Measurements from ENCODE around the gene ME3.
"Not testable (repeated sequence)": the region's sequence is repeated elsewhere in the genome, so short reads cannot be mapped to it uniquely, and the experiment has no call there.

The ME3 gene

DNA sequence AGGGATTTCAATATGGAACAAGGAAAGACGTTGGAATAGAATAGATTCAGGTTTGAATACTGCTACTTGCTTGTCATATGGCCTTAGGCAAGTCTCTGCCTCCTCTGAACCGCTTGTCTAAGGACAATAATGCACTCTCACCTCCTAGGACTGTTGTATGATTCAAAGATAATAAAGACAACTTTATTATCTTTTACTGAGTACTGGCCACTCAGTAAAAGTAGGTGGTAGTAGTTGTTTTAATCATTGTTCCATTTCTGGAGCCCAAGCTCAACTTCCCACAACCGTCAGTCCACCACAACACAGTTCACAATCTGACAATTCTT, 134.2 kb downstream of the ME3 start:
- no peak for DNase-seq (ENCODE audit: low read depth)
- no peak overlapping the region for H3K4me3 ChIP-seq (ENCODE audit: low read depth, low read length)

DNA sequence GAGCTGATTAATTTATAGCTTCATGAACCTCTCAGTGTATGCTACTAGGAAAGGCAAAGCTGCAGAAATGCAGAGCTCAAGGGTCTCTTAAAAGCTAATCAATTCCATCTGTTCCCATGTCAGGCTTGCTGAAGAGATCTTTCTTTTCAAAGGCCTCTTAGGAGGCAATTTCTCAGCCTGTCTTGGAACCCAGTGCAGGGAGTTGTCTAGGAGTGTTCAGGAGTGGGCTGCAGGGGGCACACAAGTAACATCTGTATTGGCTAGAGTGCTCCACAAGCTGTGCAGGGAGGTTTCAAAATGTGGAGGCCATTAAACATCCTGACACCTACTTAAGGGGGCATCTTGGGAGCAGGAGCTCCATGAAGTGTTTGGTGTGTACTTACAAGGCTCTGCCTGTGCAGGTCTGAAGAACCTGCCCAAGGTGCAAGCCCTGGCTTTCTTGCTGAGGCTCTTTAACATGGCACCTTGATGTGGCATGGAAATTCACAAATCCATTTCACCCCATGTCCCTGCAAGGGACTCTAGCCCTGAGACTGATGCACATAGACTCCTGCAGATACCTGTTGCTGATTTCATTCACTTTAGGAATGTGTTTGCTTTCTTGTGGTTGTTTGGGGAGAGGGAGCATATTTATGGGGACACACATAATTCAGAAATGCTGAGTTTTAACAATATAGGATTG, 134.7 kb downstream of the ME3 start:
- no peak for DNase-seq (ENCODE audit: low read depth)
- no peak overlapping the region for H3K4me3 ChIP-seq (ENCODE audit: low read depth, low read length)

DNA sequence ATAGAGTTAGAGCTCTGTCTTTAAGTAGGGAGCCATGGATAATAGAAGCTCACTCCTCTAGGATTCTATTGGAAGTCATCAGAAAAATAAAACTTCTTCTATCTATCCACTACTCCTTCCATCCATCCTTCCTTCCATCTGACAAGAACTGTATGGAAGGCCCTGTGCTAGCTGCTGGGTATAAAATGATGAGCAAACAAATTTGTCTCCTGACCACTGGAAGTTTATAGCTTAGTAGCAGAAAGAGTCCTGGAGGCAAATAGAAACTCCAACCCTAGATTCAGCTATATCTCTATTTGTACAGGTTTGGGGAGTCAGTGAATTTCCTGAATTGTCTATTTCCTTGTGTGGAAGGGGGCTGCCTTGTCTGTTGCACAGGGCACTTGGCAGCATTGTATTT, 136.6 kb downstream of the ME3 start:
- DNase-seq (ENCODE audit: low read depth) = no peak
- no peak overlapping the region for H3K4me3 ChIP-seq (ENCODE audit: low read depth, low read length)

DNA sequence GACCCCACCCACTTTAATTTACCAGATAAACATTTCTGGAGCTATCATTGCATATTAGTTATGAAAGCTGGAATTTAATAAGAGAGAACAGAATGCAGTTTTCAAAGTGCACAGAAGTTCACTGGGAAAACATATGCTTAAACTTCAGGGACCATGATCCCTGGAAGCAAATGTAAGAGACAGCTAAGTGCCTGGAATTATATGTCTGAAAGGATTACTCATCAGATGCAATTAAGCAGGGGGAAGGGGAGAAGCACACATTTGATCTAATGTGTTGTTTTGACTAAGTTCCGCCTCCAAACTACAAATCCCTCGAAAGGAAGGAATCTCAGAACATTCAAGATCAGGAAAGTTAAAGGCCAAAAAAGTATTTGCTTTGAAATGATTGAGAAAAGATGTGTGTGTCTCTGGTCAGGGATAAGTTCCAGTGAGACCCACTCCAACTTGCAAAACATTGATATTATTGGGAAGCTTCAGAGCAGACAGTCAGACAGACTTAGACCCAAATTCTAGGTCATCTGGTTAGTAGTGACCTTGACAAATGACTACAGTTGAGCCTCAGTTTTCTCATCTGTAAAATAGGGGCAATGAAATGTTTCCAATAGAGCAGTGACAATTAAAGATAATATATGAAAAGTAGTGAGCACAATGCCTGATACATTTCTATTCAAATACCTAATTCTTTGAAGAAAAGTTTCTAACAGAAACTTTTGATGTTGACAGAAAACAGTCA, 147.6 kb downstream of the ME3 start:
- no peak overlapping the region for H3K4me3 ChIP-seq (ENCODE audit: low read depth, low read length)
- no peak for DNase-seq (ENCODE audit: low read depth)

DNA sequence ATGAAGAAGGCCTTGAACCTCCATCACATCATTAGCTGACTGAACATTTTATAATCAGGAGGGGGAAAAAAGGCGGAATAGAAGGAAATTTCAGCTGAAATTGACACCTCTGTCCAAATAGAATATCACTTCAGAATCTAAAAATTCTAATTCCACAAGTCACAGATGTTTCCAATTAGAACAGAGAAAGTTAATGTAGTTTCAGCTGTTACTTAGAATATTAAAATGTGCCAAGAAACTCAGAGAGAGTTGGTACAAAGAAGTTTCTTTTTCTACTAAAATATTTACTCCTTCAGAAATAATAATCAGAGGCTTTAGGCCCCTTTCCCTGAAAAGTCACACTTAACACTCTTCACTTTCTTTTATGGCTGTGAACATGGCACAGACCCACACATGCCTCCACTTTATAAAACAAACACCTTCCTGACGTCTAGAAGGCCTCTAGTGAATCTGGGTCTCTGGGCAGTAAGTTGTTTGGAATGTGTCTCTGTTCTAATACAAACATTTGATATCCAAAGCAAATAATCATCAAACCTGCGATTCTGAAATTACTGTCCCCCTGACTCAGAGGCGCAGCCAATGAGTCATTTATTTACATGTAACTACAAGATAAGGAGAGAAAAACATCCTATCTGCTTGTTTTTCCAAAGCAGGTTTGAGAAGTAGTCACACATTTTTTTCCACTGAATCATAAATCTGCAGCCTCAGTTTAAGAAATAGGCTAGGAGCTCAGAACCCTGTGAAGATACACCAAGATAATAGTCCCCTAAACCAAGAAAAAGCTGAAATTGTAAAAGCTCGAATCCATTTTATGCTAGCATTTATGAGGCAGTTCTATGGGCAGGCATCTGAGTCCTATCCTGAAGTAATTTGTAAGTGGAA, 148.4 kb downstream of the ME3 start:
- peak; percentile 77 for DNase-seq (ENCODE audit: low read depth)
- no peak overlapping the region for H3K4me3 ChIP-seq (ENCODE audit: low read depth, low read length)

DNA sequence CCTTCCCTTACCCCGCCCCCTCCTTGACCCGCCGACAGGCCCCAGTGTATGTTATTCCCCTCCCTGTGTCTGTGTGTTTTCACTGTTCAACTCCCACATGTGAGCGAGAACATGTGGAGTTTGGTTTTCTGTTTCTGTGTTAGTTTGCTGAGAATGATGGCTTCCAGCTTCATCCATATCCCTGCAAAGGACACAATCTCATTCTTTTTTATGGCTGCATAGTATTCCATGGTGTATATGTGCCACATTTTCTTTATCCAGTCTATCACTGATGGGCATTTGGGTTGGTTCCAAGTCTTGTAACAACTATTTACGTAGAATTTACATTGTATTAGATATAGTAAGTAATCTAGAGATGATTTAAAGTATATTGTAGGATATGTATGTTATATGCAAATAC, 149.9 kb downstream of the ME3 start:
- not testable (repeated sequence) for DNase-seq (ENCODE audit: low read depth); H3K4me3 ChIP-seq (ENCODE audit: low read depth, low read length)

DNA sequence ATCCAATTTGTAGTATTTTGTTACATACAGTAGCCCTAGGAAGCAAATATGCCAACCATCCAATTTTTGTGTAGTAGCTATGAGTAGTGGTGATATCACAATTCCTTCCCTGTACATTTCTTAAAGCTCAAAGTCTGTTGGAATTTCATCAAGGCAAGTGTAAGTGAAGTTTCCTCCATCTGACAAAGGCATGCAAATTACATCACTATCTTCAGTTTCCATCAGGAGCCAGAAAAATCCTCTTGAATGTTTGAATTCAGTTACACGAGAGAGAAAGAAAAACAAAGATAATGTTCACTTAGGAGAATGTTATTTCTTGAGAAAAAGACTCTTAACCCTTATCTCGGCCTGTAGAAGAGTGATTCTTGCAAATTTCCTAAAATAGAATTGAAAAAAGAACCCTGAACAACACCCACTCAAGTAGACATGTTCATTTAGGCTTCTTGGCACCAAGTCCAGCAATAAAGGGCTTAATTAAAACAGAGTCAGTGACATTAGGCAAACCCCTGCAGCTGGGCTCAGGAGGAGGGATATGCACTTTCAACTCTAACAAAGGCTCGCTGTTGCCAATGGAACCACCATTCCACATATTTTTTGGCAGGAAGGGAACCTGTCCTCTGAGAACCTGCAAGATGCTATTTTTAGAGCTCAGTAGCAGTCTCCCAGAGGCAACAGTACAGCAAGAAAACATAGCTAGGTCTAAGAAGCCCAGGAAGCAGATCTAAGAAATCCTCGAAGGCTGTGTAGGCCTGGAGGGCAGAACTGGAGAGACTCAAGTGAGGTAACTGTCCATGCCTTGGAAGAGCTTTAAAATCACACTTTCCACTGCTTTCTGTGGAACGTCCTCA, 153.1 kb downstream of the ME3 start:
- no peak for DNase-seq (ENCODE audit: low read depth)
- no peak overlapping the region for H3K4me3 ChIP-seq (ENCODE audit: low read depth, low read length)

DNA sequence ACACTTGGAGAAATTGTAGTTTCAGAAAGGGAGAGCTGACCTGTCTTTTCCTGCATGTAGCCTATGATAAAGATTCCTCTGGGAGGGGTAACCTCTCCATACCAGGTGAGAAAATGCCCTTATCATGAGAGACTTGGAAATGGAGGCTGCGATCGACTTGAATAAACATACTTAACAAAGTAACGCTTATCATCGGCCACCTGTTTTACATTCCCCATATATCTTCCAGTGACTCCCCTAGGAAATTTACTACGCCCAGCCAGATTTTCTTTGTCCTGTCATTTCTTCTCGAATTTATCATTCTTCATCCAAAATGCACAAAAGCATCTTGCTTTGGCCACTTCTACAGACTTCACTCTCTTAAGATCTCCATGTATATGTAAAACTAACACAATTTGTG, 154.2 kb downstream of the ME3 start:
- no peak overlapping the region for H3K4me3 ChIP-seq (ENCODE audit: low read depth, low read length)
- DNase-seq (ENCODE audit: low read depth) = no peak

DNA sequence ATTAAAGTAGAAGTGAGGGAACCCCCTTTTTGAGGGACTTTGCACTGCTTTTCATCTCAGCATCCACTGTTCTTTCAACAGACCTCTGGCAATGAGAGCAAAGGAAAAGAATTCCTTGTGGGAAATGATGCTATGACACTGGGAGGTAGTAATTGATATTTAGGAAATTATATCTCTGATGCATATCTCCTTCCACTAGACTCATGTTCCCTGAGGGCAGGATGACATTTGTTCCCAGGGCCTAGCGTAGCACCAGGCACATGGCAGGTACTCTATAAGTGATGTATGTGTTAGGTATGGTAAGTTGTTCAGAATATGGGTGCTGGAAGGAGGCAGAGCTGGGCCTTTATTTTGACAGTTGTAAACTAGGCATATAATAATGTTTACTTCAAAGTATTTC, 154.9 kb downstream of the ME3 start:
- DNase-seq (ENCODE audit: low read depth) = no peak

DNA sequence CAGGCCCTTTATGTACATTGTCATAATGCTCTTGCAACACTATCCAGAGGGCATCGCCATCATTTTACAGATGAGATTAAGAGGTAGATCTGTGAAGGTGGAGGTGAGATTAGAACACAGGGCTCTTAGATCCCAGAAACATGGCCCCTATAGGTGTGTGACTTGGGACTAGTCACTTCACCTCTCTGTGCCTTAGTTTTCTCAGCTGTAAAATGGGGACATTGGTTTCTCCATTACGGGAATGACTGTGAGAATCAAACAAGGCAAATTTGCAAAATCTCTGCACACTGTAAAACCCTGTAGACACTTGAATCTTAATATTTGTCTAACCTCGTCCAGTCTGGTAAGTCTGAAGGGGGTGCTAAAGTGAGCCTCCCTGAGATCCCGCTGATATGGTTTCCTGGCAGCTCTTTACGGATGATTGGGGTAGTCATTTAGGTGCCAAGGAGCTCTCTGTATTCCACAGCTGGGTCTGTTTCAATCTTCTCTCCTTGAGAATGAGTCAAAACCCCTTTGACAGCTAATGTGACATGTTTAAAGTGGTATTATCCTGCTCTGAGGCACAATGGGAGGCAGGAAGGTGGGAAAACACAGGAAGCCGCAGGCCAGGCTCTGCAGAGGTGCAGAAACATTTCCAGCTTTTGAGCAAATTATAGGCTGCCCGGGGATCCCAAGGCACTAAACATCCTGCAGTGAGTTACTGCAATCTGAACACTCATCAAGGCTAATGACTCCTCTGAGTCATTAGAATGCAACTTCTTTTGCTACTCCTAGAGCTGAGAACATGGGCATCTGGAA, 156.9 kb downstream of the ME3 start:
- H3K4me3 ChIP-seq (ENCODE audit: low read depth, low read length) = no peak overlapping the region
- peak; percentile 81 for DNase-seq (ENCODE audit: low read depth)

More for the DNA sequence above, 154.9 kb downstream of the ME3 start:
- no peak overlapping the region for H3K4me3 ChIP-seq (ENCODE audit: low read depth, low read length)

DNA sequence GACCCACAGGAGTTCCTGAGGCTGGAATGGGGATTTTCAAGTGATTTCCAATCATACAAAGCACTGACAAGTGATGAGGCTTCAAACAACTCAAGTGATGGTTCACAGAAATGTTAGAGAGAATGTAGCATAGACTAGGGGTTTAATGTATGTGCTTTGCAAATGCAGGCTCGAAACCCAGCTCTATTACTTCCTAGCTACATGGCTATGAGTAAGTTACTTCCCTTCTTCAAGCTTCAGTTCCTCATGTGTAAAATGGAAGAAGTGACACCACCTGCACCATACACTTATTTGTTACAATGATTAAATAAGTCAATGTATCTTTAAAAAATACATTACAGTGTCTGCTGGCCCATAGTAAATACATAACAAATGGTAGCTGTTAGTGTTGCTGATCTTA, 158.0 kb downstream of the ME3 start:
- DNase-seq (ENCODE audit: low read depth) = no peak
- no peak overlapping the region for H3K4me3 ChIP-seq (ENCODE audit: low read depth, low read length)

DNA sequence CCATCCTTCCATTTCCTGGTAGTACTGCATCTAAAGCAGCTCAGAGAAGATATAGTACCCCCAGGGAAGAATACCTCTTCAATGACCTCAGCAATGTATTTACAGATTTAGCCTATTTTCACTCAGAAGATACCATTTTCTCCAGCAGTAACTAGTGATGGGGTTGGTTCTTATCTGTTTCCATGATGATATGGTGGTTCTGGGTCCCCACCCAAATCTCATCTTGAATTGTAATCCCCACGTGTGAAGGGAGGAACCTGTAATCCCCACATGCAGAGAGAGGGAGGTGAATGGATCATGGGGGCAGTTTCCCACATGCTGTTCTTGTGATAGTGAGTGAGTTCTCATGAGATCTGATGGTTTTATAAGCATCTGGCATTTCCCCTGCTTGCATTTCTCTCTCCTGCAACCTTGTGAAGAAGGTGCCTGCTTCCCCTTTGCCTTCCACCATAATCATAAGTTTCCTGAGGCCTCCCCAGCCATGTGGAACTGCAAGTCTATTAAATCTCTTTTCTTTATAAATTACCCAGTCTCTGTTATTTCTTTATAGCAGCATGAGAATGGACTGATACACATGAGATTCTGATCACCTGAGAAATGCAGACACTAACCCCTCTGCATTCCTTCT, 158.6 kb downstream of the ME3 start:
- no peak for DNase-seq (ENCODE audit: low read depth)
- no peak overlapping the region for H3K4me3 ChIP-seq (ENCODE audit: low read depth, low read length)

DNA sequence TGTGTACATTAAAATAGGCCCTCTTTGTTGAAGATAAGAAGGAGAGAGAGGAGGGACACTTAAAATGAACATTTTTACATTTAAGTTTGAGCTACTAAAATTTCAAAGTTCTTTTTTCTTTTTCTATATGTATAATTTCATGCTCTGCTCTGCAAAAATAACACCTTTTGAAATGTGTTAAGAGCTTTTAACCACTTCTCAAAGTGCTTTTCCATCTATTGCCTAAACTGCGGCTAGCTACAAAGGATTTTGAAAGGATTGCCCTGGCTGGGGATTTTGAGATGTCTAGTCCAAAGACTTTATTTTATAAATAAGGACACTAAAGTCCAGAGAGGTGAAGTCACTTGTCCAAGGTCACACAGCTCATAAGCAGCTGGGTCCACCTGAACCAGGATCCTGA, 159.3 kb downstream of the ME3 start:
- H3K4me3 ChIP-seq (ENCODE audit: low read depth, low read length) = no peak overlapping the region
- DNase-seq (ENCODE audit: low read depth) = no peak

DNA sequence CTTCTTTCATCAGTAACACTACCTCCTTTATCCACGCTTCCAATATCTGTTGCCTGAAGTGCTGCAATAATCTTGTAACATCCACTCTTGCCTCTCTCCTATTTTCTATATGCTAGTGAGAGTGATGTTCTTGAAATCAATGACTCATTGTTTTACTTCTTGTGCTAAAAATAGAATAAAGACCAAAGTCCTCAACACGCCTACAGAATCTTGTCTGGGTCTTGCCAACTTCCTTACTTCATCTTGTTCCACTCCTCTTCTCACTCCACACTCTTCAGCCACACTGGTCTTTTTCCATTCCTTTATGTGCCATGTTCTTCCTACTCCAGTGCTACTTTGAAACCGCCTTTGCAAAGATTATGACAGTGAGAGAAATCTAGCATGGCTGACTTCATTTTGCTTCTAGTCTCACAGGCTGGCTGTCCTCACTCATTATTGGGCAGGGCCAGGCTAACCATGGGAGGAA, 161.3 kb downstream of the ME3 start:
- DNase-seq (ENCODE audit: low read depth) = peak; percentile 56

DNA sequence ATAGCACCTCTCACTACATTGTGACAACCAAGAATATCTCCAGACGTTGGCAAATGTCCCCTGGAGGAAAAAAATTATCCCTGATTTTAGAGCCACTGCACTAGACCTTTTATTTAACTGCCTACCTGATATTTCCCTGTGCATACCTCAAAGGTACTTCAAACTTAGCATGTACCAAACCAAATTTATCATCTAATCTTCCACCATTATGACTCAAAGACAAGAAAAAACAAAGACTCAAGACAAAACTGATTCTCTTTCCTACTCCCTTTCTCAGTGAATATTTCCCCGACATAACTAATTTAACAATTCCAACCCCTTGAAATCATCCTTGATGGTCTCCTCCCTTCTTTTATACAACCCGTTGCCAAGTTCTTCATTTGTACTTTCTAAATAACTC, 161.7 kb downstream of the ME3 start:
- no peak overlapping the region for H3K4me3 ChIP-seq (ENCODE audit: low read depth, low read length)
- no peak for DNase-seq (ENCODE audit: low read depth)

More for the DNA sequence above, 161.3 kb downstream of the ME3 start:
- no peak overlapping the region for H3K4me3 ChIP-seq (ENCODE audit: low read depth, low read length)

DNA sequence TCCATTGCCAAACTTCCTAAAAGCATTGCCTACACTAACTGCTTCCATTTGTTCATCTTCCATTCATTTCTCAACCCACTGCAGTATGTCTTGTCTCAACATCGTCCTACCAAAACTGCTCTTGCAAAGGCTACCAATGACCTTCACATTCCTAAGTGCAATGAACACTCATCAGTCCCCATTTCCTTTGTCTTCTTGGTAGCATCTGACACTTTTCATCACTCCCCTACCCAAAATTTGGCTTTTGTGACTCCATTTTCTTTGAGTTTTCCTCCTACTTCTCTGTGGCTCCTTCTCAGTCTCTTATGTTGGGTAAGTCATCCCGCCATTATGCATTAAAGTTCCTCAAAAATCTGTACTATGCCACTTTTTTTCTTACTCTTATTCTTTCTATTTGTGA, 162.3 kb downstream of the ME3 start:
- DNase-seq (ENCODE audit: low read depth) = no peak
- no peak overlapping the region for H3K4me3 ChIP-seq (ENCODE audit: low read depth, low read length)

DNA sequence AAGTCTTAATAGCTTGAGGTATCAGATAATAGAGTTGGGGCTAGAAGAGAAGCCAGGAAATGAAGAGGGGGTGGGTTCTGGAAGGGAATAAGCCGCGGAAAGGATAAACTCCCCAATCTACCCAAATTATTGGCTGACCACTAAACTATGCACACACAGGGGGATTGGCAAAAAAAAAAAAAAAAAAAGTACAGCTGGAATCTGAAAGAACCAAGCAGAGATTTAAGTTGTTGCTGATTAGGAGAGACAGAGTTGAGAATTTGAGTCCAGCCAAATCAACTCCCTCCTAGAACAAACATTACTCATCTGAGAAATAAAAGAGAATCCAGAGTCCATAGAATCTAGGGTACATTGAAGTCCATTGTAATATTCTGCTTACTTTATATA, 162.8 kb downstream of the ME3 start:
- H3K4me3 ChIP-seq (ENCODE audit: low read depth, low read length) = no peak overlapping the region
- DNase-seq (ENCODE audit: low read depth) = no peak

All from skeletal muscle cell (primary cell).